HAP-1 (cell line): Measurements from ENCODE around the gene YWHAB.
"Not testable (repeated sequence)": the region's sequence is repeated elsewhere in the genome, so short reads cannot be mapped to it uniquely, and the experiment has no call there.

Experiments used
- DNase-seq, 2 experiments: peaks; one replicate each; pipeline ENCODE4 v3.0.0-alpha.2; 2016 to 2020; ENCODE audit warnings: low spot score in 2 of 2
- H3K27me3 ChIP-seq: fragments of 250-450 bp; sonication (Bioruptor Pico); 2 replicates; pipeline ENCODE4 v1.5.1; 2020; ENCODE audit warnings: low read depth, mild to moderate bottlenecking, moderate library complexity
- H3K36me3 ChIP-seq: fragments of 250-450 bp; sonication (Bioruptor Pico); replicated peaks from 2 replicates; pipeline ENCODE4 v1.5.1; 2020; ENCODE audit warnings: mild to moderate bottlenecking
- H3K4me1 ChIP-seq: fragments of 250-450 bp; sonication (Bioruptor Pico); 2 replicates; pipeline ENCODE4 v1.5.1; 2020; ENCODE audit warnings: mild to moderate bottlenecking
- H3K4me3 ChIP-seq: fragments of 250-450 bp; sonication (Bioruptor Pico); 2 replicates; pipeline ENCODE4 v1.5.1; 2020; ENCODE audit warnings: mild to moderate bottlenecking, moderate library complexity
- H3K9me3 ChIP-seq: fragments of 250-450 bp; sonication (Bioruptor Pico); 2 replicates; pipeline ENCODE4 v1.5.1; 2020; ENCODE audit warnings: mild to moderate bottlenecking, moderate library complexity
- in situ Hi-C: fragments of 300-500 bp; cut with MboI; formaldehyde crosslinking; loops from 3 replicates; pipeline ENCODE4 v1.14.3; 2020; ENCODE audit warnings: low sequenced_read_pairs, inconsistent platforms, mixed read lengths

YWHAB gene

GRCh38 chr20:44856442-44856841 lies 29.1 kb upstream of the YWHAB start:
- no peak for DNase-seq
- in situ Hi-C loops = no loop called here
- Histone ChIP-seq H3K27me3 (no peaks in the 10 kb centered on the region), H3K36me3 (no peaks in the 10 kb centered on the region), H3K4me1 (no peaks in the 10 kb centered on the region), H3K4me3 (no peak overlapping the region), H3K9me3 (no peaks in the 10 kb centered on the region)

- in situ Hi-C loops = no loop called here
- Histone ChIP-seq H3K9me3 (no peaks in the 10 kb centered on the region), H3K27me3 (no peaks in the 10 kb centered on the region), H3K4me3 (no peak overlapping the region), H3K36me3 (no peaks in the 10 kb centered on the region), H3K4me1 (no peaks in the 10 kb centered on the region)
- DNase-seq = no peak
Measured at GRCh38 chr20:44856856-44857448, 28.6 kb upstream of the YWHAB start.

GRCh38 chr20:44858606-44859360 lies 26.7 kb upstream of the YWHAB start:
- Histone ChIP-seq H3K4me3 (no peak overlapping the region), H3K9me3 (no peaks in the 10 kb centered on the region), H3K36me3 (no peaks in the 10 kb centered on the region), H3K27me3 (no peaks in the 10 kb centered on the region), H3K4me1 (no peaks in the 10 kb centered on the region; the same call in 1 of the 2 replicates)
- no peak for DNase-seq
- in situ Hi-C loops = no loop called here

- peaks cover 2% of the 10 kb centered on the region for H3K4me1 ChIP-seq
- H3K9me3 ChIP-seq = no peaks in the 10 kb centered on the region
- H3K27me3 ChIP-seq = no peaks in the 10 kb centered on the region
- in situ Hi-C loops = no loop called here
- H3K4me3 ChIP-seq = no peak overlapping the region
- H3K36me3 ChIP-seq = no peaks in the 10 kb centered on the region
- no peak for DNase-seq
Measured at GRCh38 chr20:44861531-44862006, 23.9 kb upstream of the YWHAB start.

GRCh38 chr20:44862286-44862685 lies 23.2 kb upstream of the YWHAB start:
- Histone ChIP-seq H3K27me3 (no peaks in the 10 kb centered on the region), H3K36me3 (no peaks in the 10 kb centered on the region), H3K4me3 (no peak overlapping the region), H3K4me1 (peaks cover 2% of the 10 kb centered on the region), H3K9me3 (no peaks in the 10 kb centered on the region)
- no peak for DNase-seq
- in situ Hi-C loops = no loop called here

GRCh38 chr20:44863365-44864084 lies 22.0 kb upstream of the YWHAB start:
- peak; percentile 40 to 61 for DNase-seq
- H3K36me3 ChIP-seq, in situ Hi-C loops, H3K9me3 ChIP-seq, H3K27me3 ChIP-seq, H3K4me3 ChIP-seq, H3K4me1 ChIP-seq: not testable (repeated sequence)

- H3K36me3 ChIP-seq, in situ Hi-C loops, H3K4me1 ChIP-seq, H3K27me3 ChIP-seq, H3K4me3 ChIP-seq, H3K9me3 ChIP-seq, DNase-seq: not testable (repeated sequence)
Measured at GRCh38 chr20:44864493-44864892, 21.0 kb upstream of the YWHAB start.

- in situ Hi-C loops = loop anchor here (5.0 kb wide), 3 partner anchors 65 to 180 kb away; partner anchors contain the start of gene KCNK15
- no peak overlapping the region for H3K4me3 ChIP-seq
- H3K27me3 ChIP-seq = peaks cover 11% of the 10 kb centered on the region
- H3K4me1 ChIP-seq = peaks cover 2% of the 10 kb centered on the region
- no peaks in the 10 kb centered on the region for H3K9me3 ChIP-seq
- no peaks in the 10 kb centered on the region for H3K36me3 ChIP-seq
- no peak for DNase-seq
Measured at GRCh38 chr20:44866703-44867335, 18.7 kb upstream of the YWHAB start.

- Histone ChIP-seq H3K27me3 (peaks cover 11% of the 10 kb centered on the region), H3K9me3 (no peaks in the 10 kb centered on the region), H3K36me3 (no peaks in the 10 kb centered on the region), H3K4me1 (no peaks in the 10 kb centered on the region), H3K4me3 (no peak overlapping the region)
- no peak for DNase-seq
- in situ Hi-C loops = loop anchor here (5.0 kb wide), 3 partner anchors 67 to 182 kb away; partner anchors contain the start of gene KCNK15
Measured at GRCh38 chr20:44869471-44869870, 16.0 kb upstream of the YWHAB start.

GRCh38 chr20:44882360-44882759 lies 3.1 kb upstream of the YWHAB start:
- in situ Hi-C loops, H3K27me3 ChIP-seq: not testable (repeated sequence)

GRCh38 chr20:44883214-44883902 lies 2.1 kb upstream of the YWHAB start:
- no peaks in the 10 kb centered on the region for H3K9me3 ChIP-seq
- peaks cover 20% of the 10 kb centered on the region for H3K4me1 ChIP-seq
- in situ Hi-C loops = no loop called here
- peaks cover 8% of the 10 kb centered on the region for H3K36me3 ChIP-seq
- no peaks in the 10 kb centered on the region for H3K27me3 ChIP-seq
- H3K4me3 ChIP-seq = no peak overlapping the region
- DNase-seq = no peak

More at GRCh38 chr20:44882360-44882759, 3.1 kb upstream of the YWHAB start:
- not testable (repeated sequence) for DNase-seq, H3K4me3 ChIP-seq, H3K36me3 ChIP-seq, H3K9me3 ChIP-seq
- H3K4me1 ChIP-seq = peaks cover 17% of the 10 kb centered on the region

- Histone ChIP-seq H3K4me3 (peak overlapping the region; percentile 91), H3K27me3 (no peaks in the 10 kb centered on the region), H3K9me3 (no peaks in the 10 kb centered on the region), H3K4me1 (peaks cover 35% of the 10 kb centered on the region), H3K36me3 (peaks cover 18% of the 10 kb centered on the region)
- no peak for DNase-seq
- in situ Hi-C loops = no loop called here
Measured at GRCh38 chr20:44884907-44885391, 556 bp upstream of the YWHAB start.

- Histone ChIP-seq H3K36me3 (peaks cover 20% of the 10 kb centered on the region), H3K9me3 (no peaks in the 10 kb centered on the region), H3K27me3 (no peaks in the 10 kb centered on the region), H3K4me3 (peak overlapping the region; percentile 91), H3K4me1 (peaks cover 36% of the 10 kb centered on the region)
- in situ Hi-C loops = no loop called here
- no peak for DNase-seq
Measured at GRCh38 chr20:44886266-44886651, 754 bp downstream of the YWHAB start.
